Stimulated activated naive CD8-positive, alpha-beta T cell treated with anti-CD3 and anti-CD28 coated beads, Interleukin-15, amount 100 ng/mL, for 72 hours (primary cell): ENCODE results near the gene ATP10A.
"Not testable (repeated sequence)": the region's sequence is repeated elsewhere in the genome, so short reads cannot be mapped to it uniquely, and the experiment has no call there.

Experiments
- ATAC-seq: fragments of 150-1000 bp; cut with Tn5 transposase; 2 replicates; pipeline ENCODE4 v1.10.0; 2021; ENCODE audit warnings: mild to moderate bottlenecking, moderate library complexity
- DNase-seq, 2 donors: peaks; one replicate each; pipeline ENCODE4 v3.0.0; 2021 to 2022
- H3K27ac Mint-ChIP-seq, 2 donors: one replicate each; pipeline ENCODE4 v1.8.0; 2022; ENCODE audit warnings: mild to moderate bottlenecking in 2 of 2, mixed read lengths in 2 of 2, moderate library complexity in 2 of 2
- H3K27me3 Mint-ChIP-seq: one replicate; pipeline ENCODE4 v1.8.0; 2022; ENCODE audit warnings: mixed read lengths
- H3K4me1 Mint-ChIP-seq: one replicate; pipeline ENCODE4 v1.8.0; 2022; ENCODE audit warnings: mild to moderate bottlenecking, mixed read lengths
- H3K4me3 Mint-ChIP-seq, 2 donors: one replicate each; pipeline ENCODE4 v1.8.0; 2022; ENCODE audit warnings: mild to moderate bottlenecking in 2 of 2, mixed read lengths in 2 of 2, moderate library complexity in 1 of 2
- H3K9me3 Mint-ChIP-seq, 2 donors: one replicate each; pipeline ENCODE4 v1.8.0; 2022; ENCODE audit warnings: mixed read lengths in 2 of 2

ATP10A gene

DNA sequence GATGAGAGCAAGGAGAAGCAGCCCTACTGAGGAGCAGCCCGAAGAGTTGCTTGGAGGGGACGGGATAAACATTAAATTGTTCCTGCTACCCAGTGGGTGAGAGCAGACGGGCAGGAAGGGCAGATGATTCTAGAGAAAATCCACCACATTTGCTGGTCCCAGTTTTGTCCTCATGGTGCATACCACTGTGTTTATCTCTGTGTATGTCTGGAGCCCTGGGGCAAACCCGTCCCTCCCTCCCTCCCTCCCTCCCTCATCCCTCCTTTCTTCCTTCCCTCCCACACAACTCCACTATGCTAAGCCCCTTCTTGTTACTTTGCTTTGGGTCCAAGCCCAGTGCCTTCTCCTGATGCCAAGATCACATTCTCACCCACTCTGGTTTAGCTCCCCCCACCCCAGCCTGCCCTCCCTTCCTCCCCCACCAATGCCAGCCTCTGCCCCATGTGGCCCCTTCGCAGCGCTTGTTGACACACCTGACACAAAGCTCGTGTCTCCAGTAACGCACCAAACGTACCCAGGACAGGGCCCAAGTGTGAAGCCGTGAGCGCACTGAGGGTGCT lies 194.8 kb downstream of the ATP10A start:
- peaks cover 11% of the 10 kb centered on the region for H3K4me1 Mint-ChIP-seq
- DNase-seq (no peak), ATAC-seq (no peak)
- H3K27me3 Mint-ChIP-seq: peaks cover 48% of the 10 kb centered on the region
- peaks cover 0 to 11% of the 10 kb centered on the region in 2 donors for H3K9me3 Mint-ChIP-seq
- no peak overlapping the region for H3K4me3 Mint-ChIP-seq
- no peak overlapping the region for H3K27ac Mint-ChIP-seq

DNA sequence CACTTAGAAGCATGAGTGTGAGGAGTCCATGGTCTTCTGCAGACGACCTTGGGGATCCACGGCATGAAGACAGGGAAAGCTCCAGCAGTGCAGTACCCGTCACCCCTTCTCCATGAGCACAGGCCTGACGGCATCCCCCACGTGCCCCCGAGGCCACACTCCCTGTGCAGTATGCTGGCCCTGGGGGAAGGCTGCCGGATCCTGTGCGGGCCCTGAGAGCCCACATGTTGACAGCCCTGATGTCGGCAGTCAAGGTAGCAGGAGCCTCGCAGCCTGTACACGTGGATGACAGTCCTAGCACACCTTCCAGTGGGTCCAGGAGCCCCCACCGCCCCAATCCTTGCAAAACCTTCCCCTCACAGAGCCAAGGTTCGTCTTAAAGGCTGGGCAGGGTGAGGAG lies 195.3 kb downstream of the ATP10A start:
- Mint-ChIP-seq H3K4me1 (peaks cover 11% of the 10 kb centered on the region), H3K9me3 (peaks cover 0 to 10% of the 10 kb centered on the region in 2 donors), H3K4me3 (no peak overlapping the region), H3K27ac (no peak overlapping the region), H3K27me3 (peaks cover 53% of the 10 kb centered on the region)
- ATAC-seq (no peak), DNase-seq (no peak)

DNA sequence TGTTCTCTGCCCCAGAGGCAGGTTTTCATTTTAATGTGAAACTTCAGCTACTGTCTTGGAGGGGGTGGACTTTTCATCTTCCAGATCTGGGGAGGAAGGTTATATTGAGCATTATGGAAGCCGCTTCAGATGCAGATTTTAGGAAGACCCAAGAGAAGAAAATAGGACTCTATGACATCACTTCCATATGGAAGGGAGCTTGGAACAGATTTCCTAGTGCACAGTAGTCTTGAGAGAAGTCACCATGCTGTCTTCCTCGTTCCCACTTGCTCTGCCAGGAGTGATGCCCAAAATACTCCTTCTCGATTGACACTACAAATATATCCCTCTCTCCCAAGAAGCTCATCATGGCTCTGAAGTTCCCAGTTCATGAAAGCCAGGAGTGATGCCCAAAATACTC lies 197.2 kb downstream of the ATP10A start:
- H3K4me1 Mint-ChIP-seq: peaks cover 11% of the 10 kb centered on the region
- ATAC-seq: no peak
- DNase-seq: no peak
- H3K9me3 Mint-ChIP-seq: no peaks in the 10 kb centered on the region
- H3K27ac Mint-ChIP-seq: no peak overlapping the region
- no peak overlapping the region for H3K4me3 Mint-ChIP-seq
- H3K27me3 Mint-ChIP-seq: peaks cover 66% of the 10 kb centered on the region

DNA sequence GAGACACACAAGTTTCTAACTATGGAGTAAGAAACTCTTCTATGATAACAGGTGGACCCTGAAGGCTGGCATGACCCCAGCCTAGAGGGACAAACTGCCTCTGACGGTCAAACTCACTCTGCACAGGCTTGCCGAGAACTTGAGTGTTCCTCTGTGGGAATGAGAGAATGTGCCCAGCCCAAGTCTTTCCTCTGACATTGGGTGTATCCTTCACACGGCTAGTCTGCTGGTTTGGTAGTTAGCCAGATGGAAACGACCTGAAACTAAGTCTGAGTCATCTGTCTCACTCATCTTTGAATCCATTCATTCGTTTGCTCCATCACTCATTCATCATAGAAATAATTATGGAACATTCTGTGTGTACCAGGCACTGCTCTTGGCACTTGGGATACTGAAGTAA lies 198.4 kb downstream of the ATP10A start:
- peaks cover 54% of the 10 kb centered on the region for H3K27me3 Mint-ChIP-seq
- no peak for DNase-seq
- no peak overlapping the region for H3K4me3 Mint-ChIP-seq
- no peak for ATAC-seq
- no peak overlapping the region for H3K27ac Mint-ChIP-seq
- peaks cover 3% of the 10 kb centered on the region for H3K4me1 Mint-ChIP-seq
- H3K9me3 Mint-ChIP-seq: no peaks in the 10 kb centered on the region

DNA sequence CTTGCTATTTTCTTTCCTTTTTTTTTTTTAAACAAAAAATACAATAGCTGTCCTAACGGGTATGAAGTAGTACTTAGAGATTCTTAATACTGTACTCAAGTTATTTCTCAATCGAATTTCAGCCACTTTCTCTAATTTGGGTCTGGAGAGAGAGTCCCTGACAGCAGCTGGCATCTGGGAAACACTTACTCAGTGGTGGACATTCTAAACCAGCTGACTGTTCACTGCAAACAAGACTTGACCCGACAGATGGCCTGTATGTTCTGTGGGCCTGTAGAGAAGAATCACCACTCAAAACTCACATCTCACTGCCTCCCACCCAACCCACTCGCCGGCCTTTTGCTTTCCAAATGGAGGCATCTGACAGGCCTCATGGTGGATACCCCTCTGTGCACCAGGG lies 199.6 kb downstream of the ATP10A start:
- Mint-ChIP-seq H3K9me3 (no peaks in the 10 kb centered on the region), H3K4me1 (no peaks in the 10 kb centered on the region), H3K4me3 (no peak overlapping the region), H3K27ac (no peak overlapping the region), H3K27me3 (peaks cover 45% of the 10 kb centered on the region)
- DNase-seq (no peak), ATAC-seq (no peak)

DNA sequence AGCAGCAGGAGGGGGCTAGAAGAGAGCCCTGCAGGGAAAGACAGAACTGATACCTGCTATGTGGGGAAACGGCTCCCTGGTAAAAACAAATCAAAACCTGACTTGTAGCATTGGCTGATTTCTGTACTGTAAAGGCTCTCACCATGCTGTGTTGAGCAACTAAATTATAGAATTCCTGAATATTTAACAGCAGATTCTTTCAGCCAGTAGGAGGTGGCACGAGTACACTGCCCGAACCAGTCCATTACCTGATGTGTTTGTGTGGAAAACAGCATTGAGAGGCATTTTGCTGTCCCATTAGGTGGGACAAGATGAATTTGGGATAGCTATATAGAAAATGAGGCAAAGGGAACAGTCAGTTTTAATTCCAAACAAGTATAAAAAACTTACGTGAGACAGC lies 201.2 kb downstream of the ATP10A start:
- ATAC-seq: no peak
- no peaks in the 10 kb centered on the region for H3K9me3 Mint-ChIP-seq
- peaks cover 52% of the 10 kb centered on the region for H3K27me3 Mint-ChIP-seq
- H3K27ac Mint-ChIP-seq: no peak overlapping the region
- no peaks in the 10 kb centered on the region for H3K4me1 Mint-ChIP-seq
- DNase-seq: no peak
- no peak overlapping the region for H3K4me3 Mint-ChIP-seq

DNA sequence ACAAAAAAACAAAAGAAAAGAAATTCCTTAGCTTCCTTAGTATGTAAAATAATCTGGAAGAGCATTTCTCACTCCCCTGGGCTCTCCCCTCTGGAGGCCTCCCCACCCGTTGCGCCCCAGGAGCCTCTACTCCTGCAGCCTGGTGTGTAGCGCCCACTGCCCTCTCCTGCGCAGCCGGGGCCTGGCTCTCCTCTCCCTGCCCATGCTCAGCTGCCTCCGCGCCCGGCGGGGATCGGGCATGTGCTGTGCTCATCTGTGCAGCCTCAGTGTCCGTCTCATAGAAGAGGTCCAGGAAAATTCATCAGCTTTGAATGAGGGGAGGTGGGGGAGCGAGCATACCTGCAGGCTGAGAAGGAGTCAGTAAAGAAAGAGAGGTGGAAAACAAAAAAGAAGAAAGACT lies 203.9 kb downstream of the ATP10A start:
- Mint-ChIP-seq H3K27ac (no peak overlapping the region), H3K27me3 (peaks cover 32% of the 10 kb centered on the region)

DNA sequence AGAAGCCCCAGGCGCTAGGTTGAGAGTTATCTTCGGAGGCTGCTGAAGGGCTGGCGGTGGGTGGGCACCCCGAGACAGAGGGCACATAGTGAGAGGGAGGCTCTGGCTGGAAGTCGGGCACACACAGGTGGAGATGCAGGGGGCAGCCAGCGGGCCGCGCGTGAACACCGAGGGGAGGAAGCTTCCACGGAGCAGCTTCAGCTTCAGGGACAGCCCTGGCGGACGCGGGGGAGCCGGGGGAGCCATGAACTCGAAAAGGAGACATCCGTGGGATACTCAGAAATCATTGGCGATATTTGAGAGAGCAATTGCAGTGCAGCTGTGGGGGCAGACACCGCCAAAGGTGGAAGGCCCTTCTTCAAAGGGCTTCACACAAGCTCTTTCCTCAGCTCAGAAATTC lies 204.6 kb downstream of the ATP10A start:
- DNase-seq (no peak), ATAC-seq (no peak)
- H3K27me3 Mint-ChIP-seq: peaks cover 32% of the 10 kb centered on the region
- no peak overlapping the region for H3K27ac Mint-ChIP-seq
- H3K9me3 Mint-ChIP-seq: no peaks in the 10 kb centered on the region
- H3K4me3 Mint-ChIP-seq: no peak overlapping the region
- no peaks in the 10 kb centered on the region for H3K4me1 Mint-ChIP-seq

More for the DNA sequence above, 203.9 kb downstream of the ATP10A start:
- DNase-seq (no peak), ATAC-seq (no peak)
- H3K4me3 Mint-ChIP-seq: no peak overlapping the region
- H3K9me3 Mint-ChIP-seq: no peaks in the 10 kb centered on the region
- no peaks in the 10 kb centered on the region for H3K4me1 Mint-ChIP-seq

DNA sequence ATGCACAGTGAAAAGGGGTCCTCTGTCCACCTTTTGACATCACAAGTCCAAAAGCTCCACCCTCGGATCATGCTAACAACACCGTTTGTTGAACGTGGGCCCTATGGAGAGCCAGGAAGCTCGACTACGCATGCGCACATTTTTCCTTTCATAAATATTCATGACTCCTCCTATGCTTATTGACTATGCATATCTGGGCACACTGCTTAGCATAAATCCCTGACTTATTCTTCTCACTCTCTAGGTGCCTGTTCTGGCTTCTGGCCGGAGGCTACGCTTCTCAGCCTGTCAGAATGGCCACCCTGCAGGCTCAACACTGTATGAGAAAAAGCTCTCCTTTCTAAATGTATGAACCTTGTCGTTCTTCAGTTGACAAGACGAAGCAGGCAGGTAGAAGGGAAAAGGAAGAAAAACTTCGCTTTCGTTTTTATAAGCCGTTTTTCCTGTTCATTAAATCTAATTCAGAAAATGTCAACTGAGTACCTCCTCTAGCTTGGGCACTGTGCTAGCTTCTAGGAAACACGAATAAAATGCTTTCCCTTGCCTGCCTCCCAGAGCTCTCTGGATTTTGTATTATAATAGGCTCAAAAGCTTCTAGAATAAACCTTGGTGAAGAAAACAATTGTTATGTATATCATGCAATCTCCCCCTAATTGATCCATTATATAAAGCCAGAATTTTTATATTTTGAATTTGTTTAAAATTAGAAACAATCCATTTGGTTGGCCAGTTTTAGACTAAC lies 207.7 kb downstream of the ATP10A start:
- Mint-ChIP-seq H3K4me3 (no peak overlapping the region), H3K4me1 (no peaks in the 10 kb centered on the region), H3K27ac (no peak overlapping the region), H3K27me3 (peaks cover 10% of the 10 kb centered on the region), H3K9me3 (no peaks in the 10 kb centered on the region)
- no peak for ATAC-seq
- no peak for DNase-seq

DNA sequence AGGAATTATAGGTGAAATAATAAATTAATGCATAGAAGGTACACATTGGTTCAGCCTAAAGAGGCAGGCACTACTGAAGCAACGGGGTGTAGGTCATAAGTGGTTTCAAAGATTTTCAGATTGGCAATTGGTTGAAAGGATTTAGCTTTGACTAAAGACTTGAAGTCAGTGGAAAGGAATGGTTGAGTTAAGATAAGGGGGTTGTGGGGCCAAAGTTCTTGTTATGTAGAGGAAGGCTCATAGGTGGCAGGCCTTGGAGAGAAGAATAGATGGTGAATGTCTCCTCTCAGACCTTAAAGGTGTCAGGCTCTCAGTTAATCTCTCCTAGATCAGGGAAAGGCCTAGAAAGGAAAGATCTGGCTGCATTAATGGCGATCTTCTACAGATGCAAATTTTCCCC lies 209.8 kb downstream of the ATP10A start:
- no peak overlapping the region for H3K27ac Mint-ChIP-seq
- H3K9me3 Mint-ChIP-seq: no peaks in the 10 kb centered on the region

DNA sequence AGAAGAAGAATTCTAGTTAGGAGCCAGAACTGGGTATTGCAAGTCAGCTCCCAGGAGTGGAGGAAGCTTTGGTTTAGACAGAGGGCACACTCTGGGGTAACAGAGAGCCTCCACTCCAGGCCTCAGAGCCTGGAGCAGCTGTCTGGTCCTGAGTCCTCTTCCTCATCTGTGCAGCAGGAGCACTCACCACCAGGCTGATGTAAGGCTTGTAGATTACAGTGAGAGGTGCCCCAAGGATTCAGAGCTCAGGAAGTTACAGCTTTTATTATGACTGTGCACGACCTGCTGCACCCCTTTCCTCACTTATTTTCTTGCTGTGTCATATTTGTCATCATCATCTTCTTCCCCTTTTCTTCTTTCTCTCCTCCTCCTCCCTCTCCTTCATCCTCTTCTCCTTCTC lies 210.4 kb downstream of the ATP10A start:
- DNase-seq (no peak), ATAC-seq (no peak)
- Mint-ChIP-seq H3K4me1 (no peaks in the 10 kb centered on the region), H3K27me3 (peaks cover 1% of the 10 kb centered on the region), H3K4me3 (no peak overlapping the region), H3K9me3 (no peaks in the 10 kb centered on the region), H3K27ac (no peak overlapping the region)

More for the DNA sequence above, 209.8 kb downstream of the ATP10A start:
- ATAC-seq (no peak), DNase-seq (no peak)
- Mint-ChIP-seq H3K27me3 (peaks cover 8% of the 10 kb centered on the region), H3K4me3 (no peak overlapping the region), H3K4me1 (no peaks in the 10 kb centered on the region)

DNA sequence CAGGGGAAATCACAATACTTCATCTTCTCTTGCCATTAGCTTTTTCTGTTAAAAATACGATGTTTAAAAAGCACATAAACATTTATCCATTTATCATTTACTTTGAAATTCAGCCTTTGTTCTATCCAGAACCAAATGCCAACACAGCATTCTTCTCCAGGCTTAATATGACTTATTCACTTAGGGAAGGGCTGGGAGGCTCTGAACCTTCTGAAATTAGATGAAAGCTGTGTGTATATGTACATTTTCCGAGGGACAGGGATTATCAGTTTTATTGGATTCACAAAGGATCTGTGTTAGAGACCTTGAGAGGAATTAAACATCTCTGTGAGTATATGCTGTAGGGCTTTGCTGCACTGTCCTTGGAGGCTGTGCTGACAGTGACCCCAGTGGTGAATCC lies 213.7 kb downstream of the ATP10A start:
- ATAC-seq: no peak
- H3K4me3 Mint-ChIP-seq: no peak overlapping the region

DNA sequence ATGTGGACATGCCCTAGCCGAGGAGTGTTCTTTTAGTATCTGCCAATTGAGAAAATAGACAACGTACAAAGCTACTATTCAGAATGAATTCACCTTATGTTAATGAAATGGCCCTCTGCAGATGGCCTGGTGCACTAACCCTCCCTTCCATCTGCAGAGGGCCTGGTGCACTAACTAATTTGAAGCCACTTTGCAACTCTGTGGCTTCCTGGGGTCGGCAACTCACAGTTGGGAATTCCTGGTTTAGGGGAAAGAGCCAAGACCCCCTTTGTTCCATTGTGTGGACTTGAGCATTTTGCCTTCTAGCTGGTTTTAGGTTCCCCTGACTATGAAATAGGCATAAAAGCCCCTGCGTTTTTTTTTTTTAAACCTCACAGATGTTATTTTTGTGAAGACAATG lies 220.0 kb downstream of the ATP10A start:
- no peak for DNase-seq
- Mint-ChIP-seq H3K27ac (no peak overlapping the region), H3K9me3 (no peaks in the 10 kb centered on the region), H3K4me3 (no peak overlapping the region), H3K27me3 (peaks cover 51% of the 10 kb centered on the region), H3K4me1 (peaks cover 7% of the 10 kb centered on the region)
- ATAC-seq: no peak

More for the DNA sequence above, 213.7 kb downstream of the ATP10A start:
- Mint-ChIP-seq H3K4me1 (no peaks in the 10 kb centered on the region), H3K27ac (no peak overlapping the region), H3K27me3 (peaks cover 14% of the 10 kb centered on the region), H3K9me3 (no peaks in the 10 kb centered on the region)
- no peak for DNase-seq

DNA sequence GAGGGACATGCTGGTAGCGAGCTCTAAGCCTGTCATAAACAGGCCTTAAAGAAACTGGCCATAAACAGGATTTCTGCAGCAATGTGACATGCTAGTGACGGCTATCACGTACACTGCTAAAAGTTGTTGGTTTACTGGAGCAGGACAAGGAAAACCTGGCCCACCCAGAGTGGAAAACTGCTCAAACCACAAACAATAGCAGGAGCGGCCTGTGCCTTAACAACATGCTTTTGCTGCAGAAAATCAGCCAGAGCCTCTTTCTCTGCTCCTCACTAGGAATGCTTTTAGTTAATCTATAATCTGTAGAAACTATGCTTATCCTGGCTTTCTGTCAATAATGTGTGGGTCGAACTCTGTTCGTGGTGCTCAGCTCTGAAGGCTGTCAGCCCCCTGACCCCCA lies 221.4 kb downstream of the ATP10A start:
- Mint-ChIP-seq H3K4me1 (peaks cover 7% of the 10 kb centered on the region), H3K4me3 (no peak overlapping the region), H3K9me3 (no peaks in the 10 kb centered on the region), H3K27me3 (peaks cover 51% of the 10 kb centered on the region), H3K27ac (no peak overlapping the region)
- no peak for DNase-seq
- no peak for ATAC-seq

DNA sequence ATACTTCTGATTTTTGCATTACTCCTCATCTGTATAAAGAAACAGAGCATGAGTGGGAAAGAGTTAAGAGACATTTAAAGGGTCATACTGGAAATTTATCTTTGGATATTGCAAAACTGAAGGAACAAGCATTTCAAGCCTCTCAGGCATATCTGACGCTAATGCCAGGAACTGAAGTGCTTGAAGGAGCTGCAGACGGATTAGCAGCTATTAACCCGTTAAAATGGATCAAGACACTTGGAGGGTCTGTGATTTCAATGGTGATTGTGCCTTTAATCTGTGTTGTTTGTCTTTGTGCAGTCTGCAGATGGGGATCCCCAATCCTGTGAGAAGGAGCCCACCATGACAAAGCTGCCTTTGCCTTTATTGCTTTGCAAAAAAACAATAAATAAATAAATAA lies 221.8 kb downstream of the ATP10A start:
- ATAC-seq (no peak), DNase-seq (no peak)
- H3K27ac Mint-ChIP-seq: no peak overlapping the region
- peaks cover 7% of the 10 kb centered on the region for H3K4me1 Mint-ChIP-seq
- H3K27me3 Mint-ChIP-seq: peaks cover 55% of the 10 kb centered on the region
- no peaks in the 10 kb centered on the region for H3K9me3 Mint-ChIP-seq
- H3K4me3 Mint-ChIP-seq: no peak overlapping the region

DNA sequence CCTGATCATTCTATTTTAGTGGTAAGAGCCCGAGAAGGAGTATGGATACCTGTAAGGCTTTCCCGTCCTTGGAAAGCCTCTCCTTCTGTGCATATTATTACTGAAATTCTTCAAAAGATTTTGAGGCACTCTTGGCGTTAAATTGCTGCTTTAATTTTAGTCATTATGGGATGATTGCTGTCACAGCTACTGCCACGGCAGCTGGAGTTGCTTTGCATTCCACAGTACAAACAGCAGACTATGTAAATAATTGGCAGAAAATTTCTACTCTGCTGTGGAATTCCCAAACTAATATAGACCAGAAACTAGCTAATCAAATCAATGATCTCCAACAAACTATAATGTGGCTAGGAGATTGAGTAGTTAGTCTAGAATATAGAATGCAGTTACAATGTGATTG lies 222.2 kb downstream of the ATP10A start:
- H3K27me3 Mint-ChIP-seq: peaks cover 55% of the 10 kb centered on the region
- ATAC-seq, H3K9me3 Mint-ChIP-seq, DNase-seq, H3K4me1 Mint-ChIP-seq, H3K27ac Mint-ChIP-seq, H3K4me3 Mint-ChIP-seq: not testable (repeated sequence)

DNA sequence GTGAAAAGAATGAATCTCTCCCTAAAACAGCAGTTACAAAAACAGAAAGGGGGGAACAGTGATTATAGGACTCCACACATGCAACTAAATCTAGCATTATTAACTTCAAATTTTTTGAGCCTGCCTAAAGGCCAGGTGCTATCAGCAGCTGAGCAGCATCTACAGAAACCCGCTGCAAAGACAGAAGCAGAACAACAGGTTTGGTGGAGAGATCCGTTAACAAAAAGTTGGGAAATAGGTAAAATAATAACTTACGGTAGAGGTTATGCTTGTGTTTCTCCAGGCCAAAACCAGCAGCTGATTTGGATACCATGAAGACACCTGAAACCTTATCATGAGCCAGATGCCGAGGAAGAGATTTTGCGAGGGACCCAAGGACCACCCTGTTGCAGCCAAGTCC lies 222.7 kb downstream of the ATP10A start:
- Mint-ChIP-seq H3K4me3 (no peak overlapping the region), H3K27ac (no peak overlapping the region), H3K9me3 (no peaks in the 10 kb centered on the region), H3K27me3 (peaks cover 49% of the 10 kb centered on the region), H3K4me1 (peaks cover 7% of the 10 kb centered on the region)
- DNase-seq (no peak), ATAC-seq (no peak)
